ENCODE results near the gene LAMA3.

The LAMA3 gene

DNA sequence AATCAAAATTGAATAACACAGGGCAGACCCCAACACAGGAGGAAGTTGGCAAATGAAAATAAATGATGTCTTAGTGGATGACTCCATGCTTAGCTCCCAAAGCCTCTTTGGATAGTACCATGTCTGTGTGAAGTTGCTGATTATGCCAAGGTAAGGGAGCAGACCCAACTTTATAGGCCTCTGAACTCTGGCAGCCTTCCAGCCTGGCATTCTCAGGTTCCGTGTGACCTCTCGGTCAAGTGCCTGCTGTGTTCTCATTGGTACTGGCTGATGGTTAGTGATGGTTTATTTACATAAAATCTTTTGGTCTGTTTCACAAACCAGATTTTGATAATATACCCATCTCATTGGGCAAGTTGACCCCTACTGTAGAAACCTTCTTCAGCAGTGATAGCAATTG, 213.1 kb downstream of the LAMA3 start:
- no peak for DNase-seq (ENCODE audit: low read depth)

DNA sequence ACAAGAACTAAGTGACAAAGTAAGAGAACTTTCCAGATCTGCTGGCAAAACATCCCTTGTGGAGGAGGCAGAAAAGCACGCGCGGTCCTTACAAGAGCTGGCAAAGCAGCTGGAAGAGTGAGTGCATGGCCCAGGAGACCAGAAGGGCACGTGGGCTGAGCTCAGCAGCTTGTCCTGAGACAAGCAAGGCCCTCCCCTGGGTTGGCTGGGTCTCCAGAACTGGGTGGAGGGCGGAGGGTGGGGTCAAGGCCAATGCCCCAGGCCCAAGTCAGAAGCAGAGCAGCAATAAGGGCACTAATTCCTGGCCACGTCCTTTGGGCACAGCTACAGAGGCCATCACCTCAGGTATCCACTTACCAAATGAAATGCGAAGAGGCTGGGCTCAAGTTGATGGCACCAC, 214.7 kb downstream of the LAMA3 start:
- DNase-seq (ENCODE audit: low read depth) = no peak

DNA sequence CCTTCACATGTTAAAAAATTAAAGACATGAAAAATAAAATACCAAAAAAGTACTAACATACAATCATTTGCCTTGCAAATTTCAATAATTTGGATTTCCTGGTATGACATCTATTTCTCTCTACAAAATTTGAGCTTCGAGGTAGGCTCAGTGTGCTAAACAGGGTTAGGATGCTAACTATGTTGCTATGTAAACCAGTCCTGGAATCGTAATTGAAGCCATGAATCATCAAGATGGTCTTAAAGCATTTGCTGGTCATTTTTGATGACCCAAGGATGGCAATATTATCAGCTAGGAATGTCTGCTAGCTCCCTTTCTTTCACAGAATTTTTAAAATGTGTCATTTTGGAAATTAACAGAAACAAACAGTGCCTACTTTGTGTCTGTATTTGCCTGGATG, 217.4 kb downstream of the LAMA3 start:
- no peak for DNase-seq (ENCODE audit: low read depth)

DNA sequence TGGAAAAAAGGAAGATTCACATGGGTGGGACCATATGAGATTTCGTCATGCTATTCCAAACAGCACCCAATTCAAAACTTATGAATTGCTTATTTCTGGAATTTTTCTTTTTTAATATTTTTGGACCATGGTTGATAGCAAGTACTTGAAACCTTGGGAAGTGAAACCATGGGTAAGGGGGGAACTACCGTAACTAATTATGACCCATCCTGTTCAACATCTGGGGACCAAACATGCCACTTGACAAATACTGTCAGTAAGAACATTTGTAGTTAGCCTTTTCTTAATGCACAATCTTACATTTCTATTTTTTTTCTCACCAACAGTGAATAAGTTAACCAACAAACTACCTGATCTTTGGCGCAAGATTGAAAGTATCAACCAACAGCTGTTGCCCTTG, 219.6 kb downstream of the LAMA3 start:
- no peak for DNase-seq (ENCODE audit: low read depth)

DNA sequence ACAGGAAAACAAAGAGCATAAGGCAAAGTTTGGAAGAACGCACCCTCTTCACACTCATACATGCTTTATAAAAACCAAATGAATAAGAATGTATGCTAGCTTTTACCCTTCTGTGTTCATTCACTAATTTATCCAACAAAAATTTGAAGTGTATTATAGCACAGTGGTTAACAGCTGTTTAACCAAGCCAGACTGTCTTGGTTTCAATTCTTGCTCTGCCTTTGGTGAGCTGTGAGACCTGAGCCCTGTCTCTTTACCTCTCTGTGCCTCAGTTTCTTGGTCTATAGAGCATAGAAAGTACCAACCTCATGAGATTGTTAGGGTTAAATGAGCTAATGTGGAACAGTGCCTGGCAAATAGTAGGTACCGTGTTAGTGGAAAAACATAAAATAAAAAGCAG, 220.8 kb downstream of the LAMA3 start:
- DNase-seq (ENCODE audit: low read depth) = no peak

DNA sequence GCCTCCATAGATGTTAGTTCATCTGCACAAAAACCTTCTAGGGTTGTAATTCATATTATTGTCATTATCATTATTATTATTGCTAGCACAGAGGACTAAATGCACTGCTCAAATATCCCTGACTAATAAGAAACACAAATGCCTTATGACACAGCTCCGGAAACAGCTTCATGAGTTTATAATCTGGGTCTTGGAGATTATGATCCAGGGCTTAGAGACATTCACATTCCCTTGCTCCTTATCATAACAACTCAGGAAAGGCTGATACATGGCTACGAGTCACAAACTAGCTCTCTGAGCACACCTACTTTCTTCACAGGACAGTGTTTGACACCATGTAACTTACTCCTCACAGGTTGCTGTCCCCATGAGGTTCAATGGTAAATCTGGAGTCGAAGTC, 223.1 kb downstream of the LAMA3 start:
- peak; percentile 73 for DNase-seq (ENCODE audit: low read depth)

DNA sequence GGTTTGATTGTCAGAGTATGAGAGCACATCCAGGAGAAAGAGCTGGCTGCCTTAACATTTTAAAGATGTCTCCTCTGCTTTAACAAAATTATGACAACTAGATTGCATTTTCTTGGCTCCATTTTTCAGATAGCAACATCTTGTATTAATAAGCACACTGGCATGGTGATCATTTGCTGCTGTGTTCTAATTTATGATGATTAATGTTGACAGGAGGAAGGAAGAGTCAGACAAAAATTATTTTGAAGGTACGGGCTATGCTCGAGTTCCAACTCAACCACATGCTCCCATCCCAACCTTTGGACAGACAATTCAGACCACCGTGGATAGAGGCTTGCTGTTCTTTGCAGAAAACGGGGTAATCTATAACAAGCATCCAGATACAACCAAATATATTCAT, 227.1 kb downstream of the LAMA3 start:
- DNase-seq (ENCODE audit: low read depth) = no peak

DNA sequence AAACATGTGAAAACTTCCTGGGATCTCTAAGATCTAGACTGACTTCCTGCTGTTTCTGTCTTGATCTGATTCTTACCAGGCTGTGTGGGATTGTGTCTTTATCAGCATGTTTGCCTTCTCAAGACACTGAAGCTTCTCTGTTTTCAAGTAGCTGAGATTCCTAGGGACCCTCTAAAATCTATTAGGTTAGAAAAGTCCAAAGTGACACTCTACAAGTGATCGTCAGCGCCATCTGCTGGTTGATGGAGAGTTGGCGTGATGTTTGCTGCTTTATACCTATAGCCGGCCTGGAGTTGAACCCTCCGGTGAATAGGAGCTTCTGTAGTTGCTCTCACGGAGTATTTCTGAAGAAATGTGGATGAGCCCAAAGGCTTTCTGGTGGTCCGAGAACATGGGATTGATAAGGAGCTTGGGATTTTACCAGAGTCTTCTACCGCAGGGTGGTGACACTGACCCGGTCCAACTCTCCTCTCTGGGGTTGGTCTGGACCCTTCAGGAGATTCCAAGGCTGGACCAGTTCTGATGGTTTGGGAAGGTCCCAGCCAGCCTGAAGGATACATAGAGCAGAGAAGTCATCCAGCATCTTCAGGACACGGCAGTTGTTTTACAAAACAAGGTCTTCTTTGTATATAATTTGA, 229.3 kb downstream of the LAMA3 start:
- DNase-seq (ENCODE audit: low read depth) = peak; percentile 78

DNA sequence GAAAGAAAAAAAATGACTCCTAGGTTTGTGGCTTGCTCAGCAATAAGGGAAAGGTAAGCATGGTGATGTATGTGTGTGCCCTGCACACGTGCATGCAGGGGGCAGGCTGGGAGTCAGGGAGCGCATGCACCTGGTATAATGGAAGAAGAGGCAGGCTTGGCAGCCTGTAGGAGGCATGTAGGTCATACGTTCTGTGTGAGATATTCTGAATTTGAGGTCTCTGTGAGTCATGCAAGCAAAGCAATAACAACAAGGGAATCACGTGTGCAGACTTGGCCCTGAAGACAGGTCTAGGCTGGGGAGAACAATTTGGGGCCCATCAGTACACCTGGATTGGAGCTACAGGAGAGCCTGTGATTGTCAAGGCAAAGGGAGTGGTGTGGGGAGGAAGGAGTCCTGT, 230.8 kb downstream of the LAMA3 start:
- peak; percentile 46 for DNase-seq (ENCODE audit: low read depth)

DNA sequence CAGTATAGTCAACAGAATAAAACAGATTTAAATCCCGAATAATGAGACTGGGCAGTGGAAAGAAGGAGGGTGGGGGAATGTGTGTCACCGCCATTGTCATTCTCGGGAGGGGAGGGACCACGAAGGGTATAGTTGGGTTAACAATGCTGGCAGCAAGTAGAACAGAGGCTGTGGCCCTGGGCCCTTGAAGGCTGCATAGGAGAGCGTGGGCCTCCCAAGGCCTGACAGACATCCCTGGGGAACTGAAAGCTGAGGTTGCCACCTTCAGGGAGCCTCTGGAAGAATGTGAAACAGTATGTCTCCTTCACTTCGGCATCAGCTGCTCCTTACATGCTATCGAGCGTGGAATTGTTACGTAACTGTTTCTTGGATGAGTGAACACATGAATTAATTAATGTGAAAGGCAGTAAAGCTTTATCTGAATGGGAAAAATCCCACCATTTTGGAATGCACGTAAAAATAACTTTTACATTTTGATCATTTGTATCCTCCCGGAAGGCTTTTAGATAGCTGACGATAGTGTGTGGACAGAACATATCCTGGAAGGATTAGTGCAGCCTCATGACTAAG, 232.5 kb downstream of the LAMA3 start:
- DNase-seq (ENCODE audit: low read depth) = no peak

DNA sequence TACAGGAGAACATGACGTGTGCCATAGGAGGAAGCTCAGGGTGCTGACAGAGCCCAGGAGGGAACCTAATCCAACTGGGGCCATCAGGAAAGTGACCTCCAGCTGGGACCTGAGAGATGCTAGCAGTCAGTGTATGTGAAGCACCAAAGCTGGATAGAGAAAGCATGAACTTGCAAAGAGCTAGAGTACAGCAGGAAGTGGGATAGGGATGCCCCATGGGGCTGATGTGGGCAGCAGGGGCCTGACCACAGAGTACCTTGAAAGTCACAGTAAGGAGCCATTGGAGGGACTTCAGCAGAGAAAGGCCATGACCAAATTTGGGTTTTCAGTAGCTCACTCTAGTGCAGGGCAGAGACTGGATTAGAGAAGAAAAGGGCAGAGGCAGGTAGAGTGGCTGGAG, 233.7 kb downstream of the LAMA3 start:
- DNase-seq (ENCODE audit: low read depth) = no peak

DNA sequence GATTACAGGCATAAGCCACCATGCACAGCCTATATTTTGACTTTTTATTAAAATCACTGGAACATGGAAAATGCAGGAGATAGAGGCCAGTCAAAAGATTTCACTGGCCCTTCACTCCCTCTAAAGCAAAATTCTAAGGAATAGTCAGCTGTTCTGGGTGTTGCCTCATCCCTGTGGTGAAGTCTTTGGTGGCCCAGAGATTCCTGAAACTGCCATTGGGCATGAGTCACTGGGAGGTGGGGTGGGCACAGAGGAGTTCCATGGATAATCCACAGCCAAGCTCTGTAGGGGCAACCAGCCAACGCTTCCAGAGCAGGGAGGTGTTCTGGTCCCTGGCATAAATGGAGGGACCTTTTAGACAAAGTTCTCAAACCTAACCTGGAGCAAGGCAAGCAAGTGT, 235.6 kb downstream of the LAMA3 start:
- DNase-seq (ENCODE audit: low read depth) = peak; percentile 55

DNA sequence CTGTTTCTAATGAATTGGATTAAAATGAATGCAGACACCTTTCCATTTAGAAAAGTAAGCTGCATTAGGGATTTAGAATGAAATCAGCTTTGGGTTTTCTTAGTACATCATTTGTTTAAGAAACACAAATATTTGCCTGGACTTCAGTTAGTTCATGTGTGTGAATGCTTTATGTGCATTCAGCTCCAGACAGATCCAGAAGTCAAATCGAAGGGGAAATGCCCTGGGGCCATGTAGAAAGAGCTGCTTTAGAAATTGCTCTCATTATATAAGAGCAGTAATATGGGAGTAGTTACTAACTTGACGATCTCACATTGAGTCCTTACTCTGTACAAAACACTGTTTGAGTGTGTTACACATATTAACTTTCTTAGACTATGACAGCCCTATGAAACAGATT, 237.3 kb downstream of the LAMA3 start:
- no peak for DNase-seq (ENCODE audit: low read depth)

DNA sequence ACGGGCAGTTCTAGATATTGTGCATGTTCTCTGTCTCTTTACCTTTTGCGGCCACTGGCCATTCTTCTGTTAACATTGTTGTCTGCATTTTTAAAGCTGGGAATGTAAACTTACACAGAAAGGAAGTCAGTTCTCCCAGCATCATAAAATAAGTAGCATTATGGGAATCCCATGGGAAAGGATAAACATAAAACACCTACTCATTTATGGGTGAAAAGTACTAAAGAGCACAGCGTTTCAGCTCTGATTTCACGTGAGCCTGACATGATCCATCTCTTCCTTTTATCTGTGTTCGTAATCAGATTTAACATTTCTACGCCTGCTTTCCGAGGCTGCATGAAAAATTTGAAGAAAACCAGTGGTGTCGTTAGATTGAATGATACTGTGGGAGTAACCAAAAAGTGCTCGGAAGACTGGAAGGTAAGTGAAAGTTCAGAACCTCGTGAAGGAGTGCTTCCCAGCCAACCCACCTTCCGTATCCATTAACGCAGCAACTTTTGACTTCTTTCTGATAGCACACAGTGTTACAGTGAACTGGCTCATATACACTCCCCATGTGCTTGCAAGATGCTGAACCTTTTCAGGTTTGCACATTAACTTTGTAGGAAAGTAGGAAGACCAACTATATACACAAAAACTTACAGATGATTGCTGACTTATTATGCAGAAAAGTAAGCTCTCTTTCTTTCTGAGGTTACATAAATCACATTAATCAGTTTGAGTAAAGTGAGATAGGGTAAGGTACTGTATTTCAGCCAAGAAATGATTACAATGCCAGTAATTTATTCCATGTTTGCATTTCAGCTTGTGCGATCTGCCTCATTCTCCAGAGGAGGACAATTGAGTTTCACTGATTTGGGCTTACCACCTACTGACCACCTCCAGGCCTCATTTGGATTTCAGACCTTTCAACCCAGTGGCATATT, 238.8 kb downstream of the LAMA3 start:
- no peak for DNase-seq (ENCODE audit: low read depth)

DNA sequence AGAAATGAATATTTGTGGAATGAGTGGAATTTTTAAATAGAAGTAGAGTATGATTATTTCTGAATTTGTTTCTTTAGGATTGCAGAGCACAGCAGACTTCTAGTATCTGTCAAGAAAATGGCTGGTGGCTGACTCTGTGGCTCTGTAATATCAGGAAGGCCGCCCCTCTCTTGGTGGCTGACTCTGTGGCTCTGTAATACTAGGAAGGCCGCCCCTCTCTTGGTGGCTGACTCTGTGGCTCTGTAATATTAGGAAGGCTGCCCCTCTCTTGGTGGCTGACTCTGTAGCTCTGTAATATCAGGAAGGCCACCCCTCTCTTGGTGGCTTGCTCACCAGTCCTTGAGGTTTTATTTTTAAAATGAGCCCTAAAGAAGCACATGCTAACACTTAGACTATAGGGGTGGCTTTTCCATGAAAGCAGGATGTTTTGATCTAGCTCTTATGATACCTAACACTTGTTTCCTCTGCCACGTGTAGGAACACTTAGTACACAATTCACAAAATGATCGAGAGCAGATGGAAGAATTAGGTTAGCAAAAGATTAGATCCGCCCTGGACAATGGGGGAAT, 240.2 kb downstream of the LAMA3 start:
- DNase-seq (ENCODE audit: low read depth) = no peak

DNA sequence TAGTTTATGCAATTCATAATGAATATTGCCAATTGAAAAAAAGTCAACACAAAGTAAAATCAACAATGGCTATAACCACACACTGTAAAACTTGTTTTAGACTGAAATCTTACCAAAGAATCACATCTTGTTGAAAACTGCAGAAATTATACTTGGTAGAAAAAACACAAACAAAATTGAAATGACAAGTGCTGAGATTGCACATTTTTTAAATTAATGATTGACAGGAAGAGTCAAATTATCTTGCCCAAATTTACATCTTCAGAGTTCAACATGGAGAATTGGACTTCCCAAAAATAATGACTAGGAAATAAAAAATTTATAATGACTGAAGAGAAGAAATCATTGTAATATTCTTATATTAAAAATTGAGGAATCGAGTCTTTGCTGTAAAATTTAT, 240.7 kb downstream of the LAMA3 start:
- DNase-seq (ENCODE audit: low read depth) = no peak

DNA sequence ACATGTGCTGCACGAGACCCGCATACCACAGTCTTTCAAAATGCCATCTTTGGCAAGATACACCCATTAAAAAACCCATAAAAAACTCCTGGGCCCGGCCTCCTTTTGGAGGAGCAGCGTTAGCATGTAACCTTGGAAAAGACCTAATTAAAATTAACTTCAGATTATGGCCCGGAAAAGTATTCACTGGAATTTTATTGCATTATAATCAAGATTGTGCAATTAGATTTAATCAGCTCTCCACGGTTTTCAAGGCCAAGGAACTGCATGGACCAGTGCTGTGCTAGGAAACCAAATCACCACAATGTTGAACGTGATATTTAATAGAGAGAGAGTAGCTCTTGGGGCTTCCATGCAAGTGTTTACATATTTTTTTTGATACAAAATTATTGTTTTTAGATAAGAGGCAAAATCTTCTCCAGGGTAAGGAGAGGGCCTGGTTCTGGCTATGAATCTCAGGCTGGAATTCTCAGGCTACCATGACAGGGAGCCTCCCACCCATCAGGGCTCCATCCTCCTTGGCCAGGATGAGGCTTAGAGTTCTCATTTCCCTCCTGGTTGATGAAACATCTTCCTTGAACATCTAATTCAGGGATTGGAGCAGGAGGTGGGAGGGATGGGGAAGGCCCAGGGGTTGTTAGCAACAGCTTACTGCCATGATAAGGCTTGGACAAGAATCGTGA, 243.3 kb downstream of the LAMA3 start:
- no peak for DNase-seq (ENCODE audit: low read depth)

DNA sequence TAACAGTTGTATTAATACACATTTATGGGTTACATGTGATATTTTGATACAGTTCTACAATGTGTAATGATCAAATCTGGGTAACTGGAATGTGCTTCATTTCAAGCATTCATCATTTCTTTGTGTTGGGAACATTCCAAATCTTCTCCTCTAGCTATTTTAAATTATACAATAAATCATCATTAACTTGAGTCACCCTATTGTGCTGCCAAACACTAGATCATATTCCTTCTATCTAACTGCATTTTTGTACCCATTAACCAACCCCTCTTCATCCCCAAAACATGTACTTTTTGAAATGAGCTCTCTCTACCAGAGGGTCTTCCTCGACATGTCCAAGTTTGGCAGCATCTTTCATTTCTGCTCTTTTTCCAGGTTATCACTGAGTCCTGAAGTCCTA, 244.2 kb downstream of the LAMA3 start:
- no peak for DNase-seq (ENCODE audit: low read depth)

DNA sequence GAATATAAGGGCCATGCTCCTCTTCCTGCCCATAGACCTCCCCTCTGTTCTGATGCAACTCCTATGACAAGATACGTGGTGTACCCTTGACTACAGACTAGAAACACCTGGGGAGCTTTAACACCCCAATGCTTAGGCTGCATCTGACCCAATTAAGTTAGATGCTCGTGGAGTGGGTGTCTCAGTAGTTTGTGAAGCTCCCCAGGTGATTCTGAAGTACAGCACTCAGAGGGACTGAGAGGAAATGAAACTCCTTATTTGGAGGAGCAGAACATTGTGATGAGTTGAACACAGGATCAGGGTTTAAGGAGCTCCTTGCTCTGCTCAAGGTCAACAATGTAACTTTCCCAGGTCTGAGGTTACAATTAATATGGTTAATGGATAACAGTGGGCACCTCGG, 245.0 kb downstream of the LAMA3 start:
- DNase-seq (ENCODE audit: low read depth) = no peak

DNA sequence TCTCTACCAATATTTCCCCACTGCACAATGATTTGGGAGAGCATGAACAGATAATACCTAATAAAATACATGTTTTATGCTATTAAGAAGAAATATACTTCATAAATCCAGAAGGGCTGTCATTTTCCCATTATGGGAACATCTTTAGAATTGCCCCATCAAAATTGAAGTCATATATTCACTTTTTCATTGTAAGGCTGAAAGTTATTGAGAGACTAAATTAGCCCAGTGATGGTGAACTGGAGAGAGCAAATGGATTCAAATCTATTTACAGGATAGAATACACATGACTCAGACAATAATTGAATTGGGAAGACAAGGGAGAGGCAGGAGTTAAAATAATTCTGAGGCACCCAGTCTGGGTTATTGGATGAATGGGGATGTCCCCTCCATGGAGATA, 245.6 kb downstream of the LAMA3 start:
- DNase-seq (ENCODE audit: low read depth) = no peak

DNA sequence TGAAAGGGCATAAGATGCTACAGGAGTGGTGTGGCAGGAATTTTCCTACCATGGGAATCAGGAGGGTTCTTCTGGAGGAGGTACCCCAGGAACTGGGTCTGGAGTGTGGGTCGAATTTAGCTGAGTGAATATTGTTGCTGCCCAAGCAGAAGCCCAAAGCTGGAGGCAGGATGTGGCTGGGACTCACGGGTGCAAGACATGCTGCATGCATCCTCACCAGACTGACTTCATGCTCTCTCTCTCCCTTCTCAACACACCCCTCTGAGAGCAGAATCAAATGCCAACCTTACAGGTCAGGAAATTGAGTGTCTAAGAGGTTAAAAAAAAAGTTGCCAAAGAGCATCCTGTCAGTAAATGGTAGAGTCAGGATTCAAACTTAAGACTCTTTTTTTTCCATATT, 246.6 kb downstream of the LAMA3 start:
- DNase-seq (ENCODE audit: low read depth) = no peak

DNA sequence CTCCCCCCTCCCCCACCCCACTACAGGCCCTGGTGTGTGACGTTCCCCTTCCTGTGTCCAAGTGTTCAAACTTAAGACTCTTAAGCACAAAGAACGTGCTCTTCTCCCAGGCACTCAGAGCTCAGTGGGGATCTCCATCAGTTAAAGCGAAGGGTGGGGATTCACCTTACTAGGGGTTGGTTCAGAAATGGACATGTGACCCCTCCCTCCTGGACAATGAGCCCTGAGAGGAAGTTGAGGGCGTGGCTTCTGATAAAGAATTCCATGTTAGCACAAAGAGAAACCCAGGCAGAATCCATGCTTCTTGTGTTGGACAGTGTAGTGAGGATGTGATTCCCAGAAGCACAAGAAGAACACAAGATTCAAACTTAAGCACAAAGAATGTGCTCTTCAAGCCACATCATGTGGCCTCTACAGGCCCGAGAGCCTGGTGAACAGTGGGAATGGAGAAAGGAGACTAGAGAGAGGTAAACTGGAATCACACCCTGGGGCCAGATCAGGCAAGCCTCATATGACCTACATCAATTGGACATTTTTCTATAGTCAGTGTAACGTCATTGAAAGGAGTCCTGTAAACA, 247.2 kb downstream of the LAMA3 start:
- DNase-seq (ENCODE audit: low read depth) = peak; percentile 8
